CD4-positive, alpha-beta T cell treated with Interferon alpha-2 for 1 hour (primary cell): Measurements from ENCODE around the gene NRG3.

Source experiments
- DNase-seq, 2 donors: peaks; one replicate each; pipeline ENCODE4 v3.0.0-alpha.2; 2020 to 2022

The NRG3 gene

GRCh38 chr10:82867056-82867455, 992.1 kb downstream of the NRG3 start:
- no peak for DNase-seq

- DNase-seq, result no peak
Observed at GRCh38 chr10:82874671-82875070, 999.7 kb downstream of the NRG3 start.

GRCh38 chr10:82880776-82881290, 1005.8 kb downstream of the NRG3 start:
- no peak for DNase-seq

GRCh38 chr10:82882722-82883121, 1007.7 kb downstream of the NRG3 start:
- no peak for DNase-seq

GRCh38 chr10:82883603-82884002, 1008.6 kb downstream of the NRG3 start:
- no peak for DNase-seq

- DNase-seq, result no peak
Observed at GRCh38 chr10:82887488-82887887, 1012.5 kb downstream of the NRG3 start.

- DNase-seq, result no peak
Observed at GRCh38 chr10:82888809-82889455, 1013.9 kb downstream of the NRG3 start.

GRCh38 chr10:82889728-82890127, 1014.7 kb downstream of the NRG3 start:
- DNase-seq, result no peak

- no peak for DNase-seq
Observed at GRCh38 chr10:82890573-82890972, 1015.6 kb downstream of the NRG3 start.

GRCh38 chr10:82908096-82908495, 1033.1 kb downstream of the NRG3 start:
- no peak for DNase-seq

GRCh38 chr10:82908751-82909150, 1033.8 kb downstream of the NRG3 start:
- no peak for DNase-seq

GRCh38 chr10:82910301-82910700, 1035.3 kb downstream of the NRG3 start:
- DNase-seq, result no peak

- DNase-seq, result no peak
Observed at GRCh38 chr10:82914655-82915136, 1039.7 kb downstream of the NRG3 start.

- DNase-seq, result no peak
Observed at GRCh38 chr10:82916941-82917340, 1041.9 kb downstream of the NRG3 start.

- DNase-seq, result no peak
Observed at GRCh38 chr10:82918022-82918421, 1043.0 kb downstream of the NRG3 start.

GRCh38 chr10:82922046-82922445, 1047.1 kb downstream of the NRG3 start:
- no peak for DNase-seq

- no peak for DNase-seq
Observed at GRCh38 chr10:82922755-82923154, 1047.8 kb downstream of the NRG3 start.

- DNase-seq, result no peak
Observed at GRCh38 chr10:82924711-82925110, 1049.7 kb downstream of the NRG3 start.

GRCh38 chr10:82925547-82925946, 1050.6 kb downstream of the NRG3 start:
- no peak for DNase-seq

GRCh38 chr10:82932451-82932850, 1057.5 kb downstream of the NRG3 start:
- no peak for DNase-seq

GRCh38 chr10:82934429-82934828, 1059.4 kb downstream of the NRG3 start:
- DNase-seq, result no peak

GRCh38 chr10:82934947-82935346, 1060.0 kb downstream of the NRG3 start:
- no peak for DNase-seq

- DNase-seq, result no peak
Observed at GRCh38 chr10:82938331-82938730, 1063.3 kb downstream of the NRG3 start.

GRCh38 chr10:82942286-82943099, 1067.5 kb downstream of the NRG3 start:
- DNase-seq, result no peak
